DOHH2 (cell line): ENCODE results near the gene ENO2.

Source experiments
- H3F3A ChIP-seq: fragments of 200-600 bp; sonication (generic), shearing (Covaris generic); 2 replicates; pipeline ENCODE4 v1.6.0; 2016; ENCODE audit warnings: antibody characterized with exemption, mild to moderate bottlenecking; ENCODE audit not compliant: control insufficient read depth, insufficient read depth
- H3K27ac ChIP-seq: fragments of 200-600 bp; sonication (generic); 2 replicates; pipeline ENCODE4 v1.5.1; 2014; ENCODE audit warnings: low read depth, mild to moderate bottlenecking, low read length, moderate library complexity
- H3K27me3 ChIP-seq: fragments of 200-600 bp; sonication (generic); 2 replicates; pipeline ENCODE4 v1.6.1; 2014; ENCODE audit warnings: mild to moderate bottlenecking, low read length, mixed read lengths; ENCODE audit not compliant: control insufficient read depth
- H3K36me3 ChIP-seq: fragments of 200-600 bp; sonication (generic); 2 replicates; pipeline ENCODE4 v1.6.1; 2014; ENCODE audit warnings: mild to moderate bottlenecking, low read length, moderate library complexity, mixed read lengths; ENCODE audit not compliant: control insufficient read depth
- H3K4me1 ChIP-seq: fragments of 200-600 bp; sonication (generic); 2 replicates; pipeline ENCODE4 v1.6.1; 2014; ENCODE audit warnings: mild to moderate bottlenecking, low read length, mixed read lengths; ENCODE audit not compliant: control insufficient read depth
- H3K4me2 ChIP-seq: fragments of 200-600 bp; sonication (generic); 2 replicates; pipeline ENCODE4 v1.6.0; 2014; ENCODE audit warnings: mild to moderate bottlenecking, low read length, moderate library complexity
- H3K4me3 ChIP-seq: fragments of 200-600 bp; sonication (generic); 2 replicates; pipeline ENCODE4 v1.5.1; 2014; ENCODE audit warnings: mild to moderate bottlenecking, low read length, mixed read lengths
- H3K79me2 ChIP-seq: fragments of 200-600 bp; sonication (generic); 2 replicates; pipeline ENCODE4 v1.6.1; 2014; ENCODE audit warnings: mild to moderate bottlenecking, low read length, mixed read lengths; ENCODE audit not compliant: control insufficient read depth
- H3K9me2 ChIP-seq: fragments of 200-600 bp; sonication (generic); replicated peaks from 2 replicates; pipeline ENCODE4 v1.6.1; 2014; ENCODE audit warnings: mild to moderate bottlenecking, low read length, mixed read lengths; ENCODE audit not compliant: control insufficient read depth
- H3K9me3 ChIP-seq: fragments of 200-600 bp; sonication (generic); 2 replicates; pipeline ENCODE4 v1.6.1; 2014; ENCODE audit warnings: antibody characterized with exemption, low read length, mixed read lengths; ENCODE audit not compliant: control insufficient read depth, insufficient read depth
- H4K20me1 ChIP-seq: fragments of 200-600 bp; sonication (generic); 2 replicates; pipeline ENCODE4 v1.6.0; 2014; ENCODE audit warnings: low read depth, mild to moderate bottlenecking, antibody characterized with exemption, low read length, moderate library complexity; ENCODE audit not compliant: control insufficient read depth, insufficient read depth
- EZH2phosphoT487 ChIP-seq: fragments of 200-600 bp; sonication (generic); IDR thresholded peaks from 2 replicates; pipeline ENCODE4 v1.6.1; 2017; ENCODE audit warnings: borderline replicate concordance, mild to moderate bottlenecking, antibody characterized with exemption, low read length, moderate library complexity, mixed read lengths
- TF ChIP-seq, protein P1 (sequence below): fragments of 200-600 bp; sonication (generic); IDR thresholded peaks from one replicate; pipeline ENCODE4 v1.5.1; 2014; ENCODE audit warnings: antibody characterized with exemption, mild to moderate bottlenecking, low read depth, low read length; ENCODE audit not compliant: poor library complexity, severe bottlenecking

The ENO2 gene

GRCh38 chr12:6964605-6965025, 50.2 kb downstream of the ENO2 start:
- H4K20me1 ChIP-seq = peaks cover 16% of the 10 kb centered on the region
- peaks cover 20% of the 10 kb centered on the region for H3K79me2 ChIP-seq
- H3K27ac ChIP-seq = no peak overlapping the region
- peaks cover 30% of the 10 kb centered on the region for H3K27me3 ChIP-seq
- no peak overlapping the region for H3K4me3 ChIP-seq
- H3K9me2 ChIP-seq = no peaks in the 10 kb centered on the region
- H3F3A ChIP-seq = peaks cover 39% of the 10 kb centered on the region
- peaks cover 55% of the 10 kb centered on the region for H3K36me3 ChIP-seq
- TF ChIP-seq, protein P1, sequence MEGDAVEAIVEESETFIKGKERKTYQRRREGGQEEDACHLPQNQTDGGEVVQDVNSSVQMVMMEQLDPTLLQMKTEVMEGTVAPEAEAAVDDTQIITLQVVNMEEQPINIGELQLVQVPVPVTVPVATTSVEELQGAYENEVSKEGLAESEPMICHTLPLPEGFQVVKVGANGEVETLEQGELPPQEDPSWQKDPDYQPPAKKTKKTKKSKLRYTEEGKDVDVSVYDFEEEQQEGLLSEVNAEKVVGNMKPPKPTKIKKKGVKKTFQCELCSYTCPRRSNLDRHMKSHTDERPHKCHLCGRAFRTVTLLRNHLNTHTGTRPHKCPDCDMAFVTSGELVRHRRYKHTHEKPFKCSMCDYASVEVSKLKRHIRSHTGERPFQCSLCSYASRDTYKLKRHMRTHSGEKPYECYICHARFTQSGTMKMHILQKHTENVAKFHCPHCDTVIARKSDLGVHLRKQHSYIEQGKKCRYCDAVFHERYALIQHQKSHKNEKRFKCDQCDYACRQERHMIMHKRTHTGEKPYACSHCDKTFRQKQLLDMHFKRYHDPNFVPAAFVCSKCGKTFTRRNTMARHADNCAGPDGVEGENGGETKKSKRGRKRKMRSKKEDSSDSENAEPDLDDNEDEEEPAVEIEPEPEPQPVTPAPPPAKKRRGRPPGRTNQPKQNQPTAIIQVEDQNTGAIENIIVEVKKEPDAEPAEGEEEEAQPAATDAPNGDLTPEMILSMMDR = no peak
- no peak for TF ChIP-seq EZH2phosphoT487
- H3K4me1 ChIP-seq = peaks cover 57% of the 10 kb centered on the region
- no peaks in the 10 kb centered on the region for H3K9me3 ChIP-seq
- 0 out of 2 replicates have a peak overlapping the region, but pooled peaks have one; percentile 5 for H3K4me2 ChIP-seq

DNA sequence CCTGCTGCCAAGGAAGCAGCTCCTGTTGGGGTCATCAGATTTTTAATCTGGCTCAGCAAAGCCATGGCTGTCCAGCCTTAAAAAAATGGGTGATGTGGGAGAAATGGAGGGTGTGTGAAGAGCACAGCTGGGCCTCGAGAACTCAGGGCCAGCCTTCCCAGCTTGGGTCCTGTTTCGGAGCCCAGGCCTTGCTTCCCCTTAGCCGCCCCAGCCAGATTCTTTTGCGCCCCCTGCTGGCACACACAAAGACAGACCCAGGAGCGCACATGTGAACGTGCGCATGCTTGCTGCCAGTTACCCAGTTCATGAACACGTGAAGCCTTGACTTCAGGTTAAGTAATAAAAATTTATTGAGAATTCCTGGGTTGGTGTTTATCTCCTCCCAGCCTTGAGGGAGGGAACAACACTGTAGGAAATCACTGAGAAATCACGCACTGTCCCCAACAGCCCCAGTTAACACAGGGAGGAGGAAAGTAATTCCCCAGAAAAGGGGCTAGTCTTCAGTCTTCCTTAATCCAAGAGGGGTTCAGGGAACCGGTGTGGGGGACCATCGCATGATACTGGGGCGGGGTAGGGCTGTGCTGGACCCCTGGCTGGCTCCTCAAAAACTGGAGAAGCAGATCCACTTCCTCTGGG, 50.8 kb downstream of the ENO2 start:
- peaks cover 25% of the 10 kb centered on the region for H3K27me3 ChIP-seq
- H3K27ac ChIP-seq = no peak overlapping the region
- H3K4me3 ChIP-seq = no peak overlapping the region
- TF ChIP-seq EZH2phosphoT487 = no peak
- TF ChIP-seq, protein P1 = peak; percentile 95
- H3K4me1 ChIP-seq = peaks cover 51% of the 10 kb centered on the region
- H3K36me3 ChIP-seq = peaks cover 60% of the 10 kb centered on the region
- H3K79me2 ChIP-seq = peaks cover 25% of the 10 kb centered on the region
- H3K4me2 ChIP-seq = 0 out of 2 replicates have a peak overlapping the region, but pooled peaks have one; percentile 5
- peaks cover 16% of the 10 kb centered on the region for H4K20me1 ChIP-seq
- H3F3A ChIP-seq = peaks cover 39% of the 10 kb centered on the region
- no peaks in the 10 kb centered on the region for H3K9me2 ChIP-seq
- H3K9me3 ChIP-seq = no peaks in the 10 kb centered on the region

DNA sequence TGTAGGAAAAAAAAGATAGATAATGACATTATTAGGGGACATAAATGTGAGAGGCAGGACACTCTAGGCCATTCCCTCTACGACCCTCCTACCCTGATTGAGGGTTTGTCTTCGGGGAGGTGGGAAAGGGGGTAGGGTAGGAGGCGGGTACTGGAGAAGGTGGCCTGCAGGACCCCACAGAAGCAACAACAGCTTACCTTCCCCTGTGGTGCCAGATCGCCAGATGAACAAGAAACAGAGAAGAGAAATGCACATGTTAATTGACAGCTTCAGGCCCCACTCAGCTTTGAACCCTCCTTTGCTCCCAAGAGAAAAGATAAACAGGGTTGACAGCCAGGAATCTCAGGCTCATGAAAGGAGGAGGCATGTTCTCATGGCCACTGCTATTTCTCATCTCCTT, 51.3 kb downstream of the ENO2 start:
- TF ChIP-seq EZH2phosphoT487 = no peak
- TF ChIP-seq, protein P1 = no peak
- Histone ChIP-seq H3K36me3 (peaks cover 62% of the 10 kb centered on the region), H3K27ac (no peak overlapping the region), H3K9me3 (no peaks in the 10 kb centered on the region), H3K27me3 (peaks cover 19% of the 10 kb centered on the region), H3K4me3 (no peak overlapping the region), H3K79me2 (peaks cover 29% of the 10 kb centered on the region), H3K9me2 (no peaks in the 10 kb centered on the region), H4K20me1 (peaks cover 16% of the 10 kb centered on the region), H3K4me2 (no peak overlapping the region), H3F3A (peaks cover 39% of the 10 kb centered on the region), H3K4me1 (peaks cover 46% of the 10 kb centered on the region)
